ENCODE data around the gene UBE2Z.
"Not testable (repeated sequence)": the region's sequence is repeated elsewhere in the genome, so short reads cannot be mapped to it uniquely, and the experiment has no call there.

The UBE2Z gene

DNA sequence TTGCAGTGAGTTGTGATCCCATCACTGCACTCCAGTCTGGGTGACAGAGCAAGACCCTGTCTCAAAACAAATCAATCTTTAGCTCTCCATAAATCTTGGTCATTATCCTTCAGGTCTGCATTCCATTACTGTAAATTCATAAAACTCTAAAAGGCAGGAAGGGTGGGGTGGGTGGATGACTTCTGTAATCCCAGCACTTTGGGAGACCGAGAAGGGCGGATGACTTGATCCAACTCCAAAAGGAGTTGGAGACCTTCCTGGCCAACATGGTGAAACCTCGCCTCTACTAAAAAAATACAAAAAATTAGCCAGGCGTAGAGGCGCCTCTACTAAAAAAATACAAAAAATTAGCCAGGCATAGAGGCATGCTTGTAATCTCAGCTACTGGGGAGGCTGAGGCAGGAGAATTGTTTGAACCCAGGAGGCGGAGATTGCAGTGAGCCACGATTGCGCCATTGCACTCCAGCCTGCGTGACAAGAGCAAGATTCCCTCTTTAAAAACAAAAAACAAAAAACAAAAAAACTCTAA lies 2.2 kb upstream of the UBE2Z start:
- no peak for DNase-seq

DNA sequence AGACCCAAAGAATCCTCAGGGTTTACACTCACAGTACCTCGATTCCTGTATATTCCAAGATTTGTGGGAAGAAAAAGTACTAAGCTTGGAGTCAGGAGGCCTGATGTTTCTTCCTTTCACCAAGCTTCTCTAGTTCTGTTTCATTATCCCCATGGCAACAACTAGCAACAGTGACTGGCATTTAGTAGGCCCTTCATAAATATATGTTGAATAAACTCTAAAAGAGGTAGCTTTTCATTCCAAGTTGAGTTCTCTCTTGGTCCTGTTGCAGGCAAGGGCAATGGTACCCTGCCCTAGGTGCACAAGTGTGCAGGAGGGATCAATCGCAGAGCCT lies 527 bp upstream of the UBE2Z start:
- DNase-seq: no peak

DNA sequence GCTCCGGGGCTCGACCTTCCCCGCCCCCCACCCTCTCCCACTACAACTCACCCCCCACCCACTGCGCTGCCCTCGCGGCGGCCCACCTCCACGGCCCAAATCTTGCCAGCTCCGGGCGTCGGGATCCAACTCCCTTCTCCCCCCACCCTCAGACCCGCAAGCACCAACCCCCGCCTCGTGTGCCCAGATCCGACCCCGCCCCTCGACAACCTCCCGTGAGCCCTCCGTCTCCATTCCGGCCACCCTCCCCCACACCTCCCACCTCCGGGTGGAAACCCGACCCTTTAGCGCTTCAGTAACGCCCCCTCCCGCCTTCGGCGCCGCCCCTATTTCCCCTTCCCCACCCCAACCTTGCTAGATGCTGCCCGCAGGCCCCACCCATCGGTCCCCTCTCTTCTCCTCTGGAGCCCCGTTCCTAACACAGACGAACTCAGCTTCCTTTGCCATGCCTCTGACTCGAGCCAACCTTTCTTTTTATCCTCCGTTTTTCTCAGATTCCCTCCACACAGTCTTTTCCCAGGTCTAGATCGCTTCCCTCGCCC lies 717 bp downstream of the UBE2Z start:
- DNase-seq: peak; percentile 82

DNA sequence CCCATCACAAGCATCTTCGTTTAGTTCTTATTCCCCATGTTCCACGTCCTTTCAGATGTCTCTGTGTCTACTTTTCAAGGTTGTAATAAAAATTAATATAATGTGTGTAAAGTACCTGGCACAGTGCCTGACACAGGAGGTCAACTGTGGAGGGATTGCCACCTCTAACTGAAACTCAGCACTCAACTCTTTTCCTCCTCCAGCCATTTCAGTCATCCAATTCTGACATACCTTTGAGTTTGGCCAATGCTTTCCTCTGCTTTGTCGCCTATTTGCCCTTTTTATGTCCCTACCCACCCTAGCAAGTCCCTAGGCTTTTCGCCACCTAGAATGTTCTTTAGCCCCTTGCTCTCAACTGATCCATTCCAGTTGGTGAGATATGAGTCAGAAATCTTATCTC lies 1.6 kb downstream of the UBE2Z start:
- no peak for DNase-seq

DNA sequence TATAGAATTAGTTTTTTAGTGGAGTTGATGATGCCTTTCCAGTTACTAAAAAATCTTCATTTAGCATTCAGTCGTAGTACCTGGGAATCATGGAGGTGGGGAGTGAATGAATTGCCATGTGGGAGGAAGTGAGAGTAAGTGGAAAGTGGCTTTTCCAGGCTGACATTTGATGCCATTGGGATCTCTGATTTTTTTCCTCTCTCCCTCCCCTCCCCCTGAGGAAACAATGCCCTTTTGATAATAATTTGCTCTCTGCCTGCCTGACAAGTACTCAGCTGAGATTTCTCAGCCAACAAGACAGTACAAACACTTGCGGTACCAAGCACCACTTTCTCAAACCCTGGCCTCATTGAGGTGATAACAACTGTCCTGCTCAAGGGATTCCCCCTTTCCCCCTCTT lies 2.2 kb downstream of the UBE2Z start:
- DNase-seq: no peak

DNA sequence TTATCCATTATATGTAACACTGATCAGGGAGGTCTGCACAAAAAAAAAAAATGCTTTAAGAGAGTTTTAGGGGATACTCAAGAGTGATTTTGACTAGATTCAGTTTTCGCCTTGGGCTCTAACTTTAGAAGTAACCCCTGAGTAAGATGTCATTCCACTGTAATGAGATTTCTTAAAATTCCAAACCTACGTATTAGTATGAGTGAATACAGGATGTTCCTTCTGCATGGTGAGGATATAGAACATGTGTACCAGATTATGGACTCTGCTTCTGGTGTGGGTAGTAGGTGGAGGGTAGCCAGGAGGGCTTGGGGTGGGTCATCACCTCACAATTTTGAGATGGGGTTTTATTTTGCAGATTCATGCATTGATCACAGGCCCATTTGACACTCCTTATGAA lies 4.3 kb downstream of the UBE2Z start:
- DNase-seq: no peak

DNA sequence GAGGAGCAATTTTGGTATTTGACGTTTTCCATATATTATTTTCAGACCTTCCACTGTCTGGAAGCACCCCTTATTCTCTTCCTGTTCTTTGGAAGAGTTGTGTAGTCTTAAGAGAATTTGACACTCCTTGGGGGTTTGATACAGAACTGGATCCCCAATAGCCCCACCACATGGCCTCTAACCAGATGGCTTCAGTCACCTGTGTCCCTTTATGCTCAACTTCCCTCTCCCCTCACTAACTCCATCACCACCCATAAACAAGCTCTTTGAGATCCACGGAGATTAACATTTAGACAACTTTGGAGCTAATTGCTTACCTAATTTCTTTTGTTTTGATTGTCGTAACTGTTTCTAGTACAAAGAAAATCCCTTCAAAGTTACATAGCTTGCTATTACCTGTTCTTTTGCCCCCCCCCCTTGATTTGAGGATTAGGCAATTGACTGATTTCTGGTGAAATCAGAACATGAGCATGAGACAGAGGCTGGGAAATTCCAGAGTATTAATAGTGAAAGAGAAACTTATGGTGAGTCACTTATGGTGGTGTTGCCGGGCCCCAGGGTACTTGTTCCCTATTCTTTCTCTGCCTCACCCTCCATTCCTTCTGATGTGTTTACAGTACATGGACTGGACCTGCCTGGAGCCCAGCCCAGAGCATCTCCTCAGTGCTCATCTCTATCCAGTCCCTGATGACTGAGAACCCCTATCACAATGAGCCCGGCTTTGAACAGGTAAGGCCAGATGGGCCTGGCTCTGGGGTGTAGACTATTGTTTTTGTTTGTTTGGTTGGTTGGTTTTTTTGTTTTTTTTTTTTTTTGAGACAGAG lies 7.5 kb downstream of the UBE2Z start:
- DNase-seq: peak; percentile 64

DNA sequence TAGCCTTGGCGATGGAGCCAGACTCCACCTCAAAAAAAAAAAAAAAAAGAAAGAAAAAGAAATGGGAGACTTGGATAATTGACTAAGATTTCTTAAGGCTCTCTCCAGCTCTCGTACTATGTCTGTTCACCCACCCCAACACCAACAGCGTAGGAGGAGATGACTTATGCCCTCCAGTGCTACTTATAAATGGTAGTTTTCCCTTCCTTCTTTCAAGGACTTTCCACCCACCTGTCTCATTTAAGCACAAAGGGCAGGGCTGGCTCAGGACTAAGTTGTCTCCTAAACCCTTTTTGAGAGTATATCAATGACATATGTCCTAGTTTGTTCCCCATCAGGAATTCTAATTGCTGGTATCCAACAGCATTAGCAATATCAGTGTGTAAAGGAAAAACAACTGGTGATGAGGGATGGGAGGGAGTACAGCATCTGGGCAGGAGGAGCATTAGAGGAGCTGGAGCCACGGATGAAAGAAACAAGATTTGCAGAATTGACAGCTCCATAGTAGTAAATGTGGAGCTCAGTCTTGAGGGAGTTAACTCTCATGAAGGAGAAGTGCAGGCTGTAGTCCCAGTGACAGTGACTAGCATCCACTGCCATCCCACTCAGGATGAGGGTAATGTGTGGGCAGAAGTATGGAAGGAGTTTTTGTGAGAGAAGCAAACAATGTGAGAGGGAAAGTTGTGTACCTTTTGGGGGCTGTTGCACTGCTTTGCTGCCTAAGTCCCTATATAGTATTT lies 17.2 kb downstream of the UBE2Z start:
- no peak for DNase-seq

DNA sequence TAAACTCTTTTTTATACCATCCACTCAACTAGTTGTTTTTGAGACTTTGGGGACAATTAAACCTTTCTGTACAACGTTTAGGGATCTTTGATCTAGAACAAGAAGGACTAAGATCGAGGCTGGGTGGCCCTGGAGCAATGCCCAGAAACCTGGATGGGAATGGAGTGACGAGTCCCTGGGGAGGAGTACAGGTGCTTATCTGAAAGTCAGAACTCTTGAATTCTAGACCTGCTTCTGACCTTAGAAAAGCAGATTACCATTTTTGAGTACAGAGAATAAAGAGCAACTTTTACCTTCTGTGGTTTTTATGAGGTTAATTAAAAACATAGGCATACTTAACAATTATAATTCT lies 17.8 kb downstream of the UBE2Z start:
- DNase-seq: no peak

DNA sequence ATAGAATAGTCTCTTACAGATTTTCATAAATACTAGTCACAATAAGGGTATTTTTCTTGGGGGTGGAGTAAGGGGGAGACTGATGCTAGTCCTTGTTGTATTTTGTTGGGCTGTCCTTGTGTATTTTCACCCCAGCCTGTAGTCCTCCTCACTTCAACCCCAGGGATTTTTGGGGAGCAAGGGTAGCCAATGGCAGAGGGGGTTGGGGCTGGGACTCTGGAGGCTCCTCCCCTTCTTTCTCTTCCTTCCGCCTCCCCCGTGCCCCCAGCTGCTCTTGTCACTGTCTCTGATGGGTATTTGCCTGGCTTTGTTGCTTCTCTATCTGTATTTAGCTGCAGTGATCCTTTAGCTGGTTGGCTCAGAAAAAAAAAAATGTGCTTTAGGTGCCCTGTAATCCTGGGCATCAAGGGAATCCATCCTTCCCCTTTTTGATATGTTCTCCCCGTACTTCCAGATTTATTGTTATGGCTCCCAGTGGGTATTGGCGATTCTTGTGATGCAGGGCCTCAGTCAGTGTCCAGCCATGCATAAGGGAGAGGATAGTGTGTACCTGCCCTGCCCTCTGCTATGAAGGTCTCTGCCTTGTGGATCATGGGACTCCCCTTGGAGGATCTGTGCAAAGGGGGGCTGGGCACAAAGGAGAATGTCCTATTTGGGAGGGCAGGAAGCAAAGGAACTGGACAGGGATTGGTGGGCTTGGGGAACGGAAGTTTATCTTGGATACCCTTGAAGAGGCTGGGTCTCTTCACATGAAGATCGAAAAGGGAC lies 20.0 kb downstream of the UBE2Z start:
- DNase-seq: no peak

DNA sequence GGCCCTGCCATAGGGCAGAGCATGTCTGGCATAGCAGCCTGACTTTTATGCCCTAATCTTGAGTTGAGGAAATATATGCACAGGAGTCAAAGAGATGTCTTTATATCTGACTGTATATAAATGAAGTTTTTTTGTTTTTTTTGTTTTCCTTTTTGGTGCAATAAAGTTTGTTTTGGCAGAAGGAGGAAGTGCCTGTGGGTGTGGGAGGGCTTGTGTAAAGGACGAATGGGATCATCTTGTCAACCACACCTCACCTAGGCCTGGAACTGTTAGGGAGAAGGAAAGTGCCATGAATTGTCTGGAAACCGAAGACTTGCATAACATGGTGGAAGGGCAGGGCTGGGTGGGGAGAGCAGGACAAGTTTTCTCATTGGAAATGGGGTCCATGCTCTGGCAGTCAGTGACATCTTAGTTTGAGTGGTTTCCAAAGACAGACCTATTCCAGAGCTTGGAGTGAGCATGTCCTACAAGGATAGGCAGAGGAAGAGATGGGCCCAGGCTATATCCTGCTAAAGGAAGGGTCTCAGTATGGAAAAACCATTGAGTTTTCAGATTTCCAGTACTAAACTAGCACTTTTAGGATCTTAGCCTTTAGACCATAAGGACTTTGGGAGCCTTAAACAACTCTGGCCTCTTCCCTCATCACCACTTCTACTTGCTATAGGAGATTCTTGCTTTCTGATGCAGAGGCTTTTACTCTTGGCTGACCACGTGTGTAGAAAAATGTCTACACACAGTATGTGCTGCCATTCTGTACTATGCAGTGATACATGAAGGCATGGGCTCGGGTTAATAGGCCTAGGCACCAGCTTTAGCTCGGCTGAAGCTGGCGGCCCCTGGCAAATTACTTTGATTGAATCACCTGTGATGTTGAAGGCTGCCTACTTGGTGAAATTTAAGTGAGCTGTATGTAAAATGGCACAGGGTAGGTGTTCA lies 20.9 kb downstream of the UBE2Z start:
- no peak for DNase-seq

DNA sequence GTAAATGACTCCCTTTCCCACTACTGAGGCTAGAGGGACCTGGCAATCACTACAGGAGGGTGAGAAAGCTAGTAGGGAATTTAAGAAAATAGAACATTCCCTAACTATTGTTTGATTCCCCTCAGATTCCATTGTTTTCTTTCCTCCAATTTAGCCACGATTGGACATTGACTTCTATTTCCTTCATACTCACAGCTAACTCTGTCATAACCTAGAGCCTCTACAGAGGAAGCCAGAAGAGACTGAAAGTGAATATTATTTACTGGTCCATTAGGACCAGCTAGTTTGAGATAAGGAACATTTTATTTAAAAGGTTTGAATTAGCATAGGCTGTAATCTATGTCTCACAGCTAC lies 21.6 kb downstream of the UBE2Z start:
- no peak for DNase-seq

DNA sequence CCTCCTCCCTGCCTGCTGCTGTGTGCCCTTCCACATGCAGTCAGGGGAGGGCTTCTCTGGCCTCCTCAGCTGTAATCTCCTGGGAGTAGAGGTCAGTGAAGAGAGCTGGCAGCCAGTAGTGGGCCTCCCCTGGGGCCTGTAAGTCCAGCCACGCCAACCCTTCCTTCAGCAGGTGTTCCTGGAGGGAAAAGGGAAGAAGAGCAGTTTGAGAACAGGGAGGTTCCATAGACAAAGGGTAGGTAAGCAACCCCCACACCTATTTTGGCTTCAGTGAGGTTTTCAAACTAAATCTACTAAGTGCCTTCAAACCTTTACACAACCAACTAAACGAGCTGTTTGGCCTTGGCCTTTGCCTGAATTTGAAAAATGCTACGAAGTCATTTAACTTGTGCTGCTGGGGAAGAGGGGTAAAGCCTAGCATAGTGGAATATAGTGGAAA lies 22.2 kb downstream of the UBE2Z start:
- no peak for DNase-seq

DNA sequence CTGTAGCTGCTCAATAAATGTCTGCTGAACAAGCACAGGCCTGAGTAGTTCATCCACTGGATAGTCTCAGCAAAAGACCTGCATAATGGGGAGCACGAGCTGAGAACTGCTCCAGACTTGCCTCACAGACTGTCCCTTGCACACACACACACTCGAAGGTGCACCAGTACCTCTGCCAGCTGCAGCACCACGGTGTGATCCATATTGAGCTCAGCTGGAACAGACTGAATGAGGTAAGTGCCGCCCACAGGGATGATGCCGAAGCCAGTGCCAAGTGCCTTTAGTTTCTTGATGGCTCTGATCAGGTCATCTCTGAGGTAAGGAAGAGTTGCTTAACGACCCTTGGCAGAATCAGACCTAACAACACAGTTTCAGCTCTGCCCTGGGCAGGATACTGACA lies 24.8 kb downstream of the UBE2Z start:
- no peak for DNase-seq

DNA sequence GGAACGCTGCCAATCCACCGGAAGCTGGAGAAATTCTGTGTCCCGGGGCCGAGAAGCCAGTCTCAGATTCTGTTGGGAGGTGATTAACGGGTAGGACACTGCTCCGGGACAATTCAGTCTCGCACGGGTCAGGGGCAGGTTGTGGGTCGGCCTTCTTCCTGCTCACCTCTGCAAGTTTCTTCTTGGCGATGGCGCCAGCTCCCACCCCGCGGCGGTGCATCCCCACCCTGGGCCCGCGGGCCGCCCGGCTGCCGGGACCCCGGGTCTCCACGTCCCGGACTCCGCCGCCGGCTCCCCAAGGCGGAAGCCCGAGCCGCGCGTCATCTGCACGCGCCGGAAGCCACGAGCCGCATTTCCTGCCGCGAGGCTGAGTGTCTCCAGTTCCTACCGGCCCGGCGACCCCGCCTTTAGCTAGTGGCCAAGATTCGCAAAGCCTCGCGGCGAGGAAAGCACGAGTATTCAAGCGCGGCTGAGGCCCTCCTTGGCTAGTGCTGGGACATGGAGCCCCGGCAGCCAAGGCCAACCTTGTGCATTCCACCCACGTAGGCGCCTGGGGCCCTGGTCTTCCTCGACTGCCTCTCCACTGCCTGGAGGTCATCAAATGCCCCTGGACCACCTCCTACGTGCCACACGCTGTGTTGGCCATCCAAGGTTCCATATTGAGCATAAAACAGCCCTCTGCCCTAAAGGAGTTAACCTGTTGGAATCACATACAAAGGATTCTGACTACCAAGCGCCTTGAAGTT lies 36.5 kb downstream of the UBE2Z start, which contains the start of gene SNF8:
Gene SNF8, minus strand, starts transcription at position 328 of the 746 bp plus-strand sequence. Its CDS starts 108 bp downstream, at position 220.
- peak; percentile 93 for DNase-seq

DNA sequence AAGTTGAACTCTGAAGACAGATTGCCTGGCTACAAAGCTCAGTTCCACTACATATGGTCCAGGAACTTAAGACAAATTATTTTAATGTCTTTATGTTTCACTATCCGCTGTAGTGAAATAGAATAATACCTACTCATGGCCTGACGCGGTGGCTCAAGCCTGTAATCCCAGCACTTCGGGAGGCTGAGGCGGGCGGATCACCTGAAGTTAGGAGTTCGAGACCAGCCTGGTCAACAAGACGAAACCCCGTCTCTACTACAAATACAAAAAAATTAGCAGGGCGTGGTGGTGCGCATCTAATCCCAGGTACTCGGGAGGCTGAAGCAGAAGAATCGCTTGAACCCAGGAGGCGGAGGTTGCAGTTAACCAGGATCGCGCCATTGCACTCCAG lies 37.0 kb downstream of the UBE2Z start:
- not testable (repeated sequence) for DNase-seq

DNA sequence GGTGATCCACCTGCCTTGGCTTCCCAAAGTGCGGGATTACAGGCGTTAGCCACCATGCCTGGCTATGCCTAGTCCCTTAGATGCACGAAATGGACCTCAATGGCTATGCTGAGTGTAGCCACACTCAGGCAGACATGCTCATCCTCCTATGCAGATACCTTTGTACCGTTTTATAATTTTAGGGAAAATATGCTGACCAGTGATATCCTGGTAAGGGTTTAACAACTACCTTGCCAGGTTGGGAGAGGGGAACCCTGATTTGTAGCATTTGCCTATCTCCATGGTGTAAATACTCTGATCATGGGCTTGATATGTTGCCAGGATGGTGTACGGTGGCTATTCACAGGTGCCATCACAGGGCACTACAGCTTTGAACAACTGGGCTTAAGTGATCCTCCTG lies 43.4 kb downstream of the UBE2Z start:
- no peak for DNase-seq

DNA sequence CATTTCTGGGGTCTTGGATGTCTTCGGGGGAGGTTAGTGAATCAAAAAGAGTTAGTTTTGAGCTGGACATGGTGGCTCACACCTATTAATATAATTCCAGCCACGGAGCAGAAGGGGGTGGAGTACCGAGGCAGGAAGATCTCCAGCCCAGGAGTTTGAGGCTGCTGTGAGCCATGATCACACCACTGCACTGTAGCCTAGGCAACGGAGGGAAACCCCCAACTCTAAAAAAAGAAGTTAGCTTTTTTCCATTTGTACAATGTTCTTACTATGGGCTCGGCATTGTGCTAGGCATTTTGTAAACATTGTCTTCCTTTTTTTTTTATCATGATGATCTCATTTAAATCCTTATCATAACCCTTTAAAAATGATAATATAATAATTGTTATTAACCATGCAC lies 44.7 kb downstream of the UBE2Z start:
- DNase-seq: no peak

DNA sequence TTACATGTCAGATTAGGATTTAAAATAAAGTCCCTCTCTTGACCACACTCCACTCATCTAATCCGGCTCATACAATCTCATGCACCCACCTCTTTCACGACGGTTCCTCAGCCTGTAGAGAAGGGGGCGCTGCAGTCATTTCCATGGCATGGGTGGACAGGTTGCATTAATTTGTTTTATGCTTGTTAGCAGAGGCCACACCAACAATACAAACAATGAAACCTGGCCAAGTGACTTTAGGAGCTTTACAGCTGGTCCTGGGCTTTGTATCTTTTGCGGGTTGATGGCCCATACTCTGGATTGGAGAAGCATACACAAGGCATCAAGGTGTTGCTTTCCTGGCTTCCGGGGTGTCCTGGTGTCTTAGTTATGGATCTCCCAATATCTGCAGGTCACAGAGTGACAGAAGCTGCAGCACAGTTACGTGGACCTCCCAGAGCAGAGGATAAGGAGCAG lies 46.1 kb downstream of the UBE2Z start:
- DNase-seq: no peak

DNA sequence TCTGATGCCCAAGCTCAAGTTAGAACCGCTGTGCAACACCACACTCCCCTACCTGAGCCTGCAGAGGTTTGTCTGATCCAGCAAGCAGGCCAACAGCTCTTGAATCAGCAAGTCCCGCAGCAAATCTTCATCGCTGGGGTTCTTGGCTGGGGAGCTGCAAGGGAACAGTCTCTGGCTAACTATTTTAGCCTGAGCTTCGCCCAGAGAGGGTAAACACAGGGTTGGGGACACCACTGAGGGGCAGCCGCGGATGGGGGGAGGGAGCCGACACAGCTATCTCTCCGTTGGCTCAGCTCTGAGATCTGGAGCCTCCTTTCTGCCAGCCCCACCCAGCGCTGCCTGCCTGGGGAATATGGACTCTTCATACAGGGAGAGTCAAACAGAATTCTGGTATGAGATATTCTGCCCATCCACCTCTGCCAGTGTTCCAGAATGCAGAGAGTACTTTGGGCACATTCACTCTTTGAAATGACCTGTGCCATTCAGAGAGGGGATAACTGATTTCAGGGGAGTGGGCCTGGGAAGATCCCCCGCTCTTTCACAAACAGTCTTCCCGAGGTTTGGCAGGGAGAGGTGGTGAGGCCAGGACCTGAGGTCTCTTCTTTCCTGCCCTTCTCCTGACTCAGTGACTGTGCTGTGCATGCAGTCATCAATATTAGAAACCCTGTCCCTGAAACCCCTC lies 52.8 kb downstream of the UBE2Z start:
- DNase-seq: no peak
